Measurements from ENCODE around the gene CEMP1.
"Not testable (repeated sequence)": the region's sequence is repeated elsewhere in the genome, so short reads cannot be mapped to it uniquely, and the experiment has no call there.

DNA sequence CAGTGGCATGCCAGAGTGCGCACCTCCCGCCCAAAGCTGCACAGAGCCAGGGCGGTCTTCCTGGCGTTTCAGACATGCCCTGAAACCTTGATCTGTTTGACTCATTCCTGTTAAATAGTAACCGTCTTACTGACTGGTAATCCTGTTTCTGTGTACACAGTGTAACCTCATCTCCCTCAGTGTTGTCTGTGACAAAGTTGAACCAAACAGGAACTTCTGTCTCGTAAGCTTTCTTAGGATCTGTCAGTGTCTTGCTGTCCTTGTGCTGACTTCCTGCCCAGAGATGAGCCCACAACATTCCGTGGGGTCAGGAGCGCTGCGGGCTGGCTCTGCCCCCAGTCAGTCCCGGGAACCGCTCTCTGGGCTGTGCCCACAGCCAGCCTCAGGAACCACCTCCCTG is 37.4 kb upstream of the CEMP1 start:
- not testable (repeated sequence) for TF ChIP-seq POLR2A (IDR thresholded peaks at IDR 0.05)
- TF ChIP-seq, protein P1, sequence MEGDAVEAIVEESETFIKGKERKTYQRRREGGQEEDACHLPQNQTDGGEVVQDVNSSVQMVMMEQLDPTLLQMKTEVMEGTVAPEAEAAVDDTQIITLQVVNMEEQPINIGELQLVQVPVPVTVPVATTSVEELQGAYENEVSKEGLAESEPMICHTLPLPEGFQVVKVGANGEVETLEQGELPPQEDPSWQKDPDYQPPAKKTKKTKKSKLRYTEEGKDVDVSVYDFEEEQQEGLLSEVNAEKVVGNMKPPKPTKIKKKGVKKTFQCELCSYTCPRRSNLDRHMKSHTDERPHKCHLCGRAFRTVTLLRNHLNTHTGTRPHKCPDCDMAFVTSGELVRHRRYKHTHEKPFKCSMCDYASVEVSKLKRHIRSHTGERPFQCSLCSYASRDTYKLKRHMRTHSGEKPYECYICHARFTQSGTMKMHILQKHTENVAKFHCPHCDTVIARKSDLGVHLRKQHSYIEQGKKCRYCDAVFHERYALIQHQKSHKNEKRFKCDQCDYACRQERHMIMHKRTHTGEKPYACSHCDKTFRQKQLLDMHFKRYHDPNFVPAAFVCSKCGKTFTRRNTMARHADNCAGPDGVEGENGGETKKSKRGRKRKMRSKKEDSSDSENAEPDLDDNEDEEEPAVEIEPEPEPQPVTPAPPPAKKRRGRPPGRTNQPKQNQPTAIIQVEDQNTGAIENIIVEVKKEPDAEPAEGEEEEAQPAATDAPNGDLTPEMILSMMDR (IDR thresholded peaks at IDR 0.05): not testable (repeated sequence)
